Measurements from ENCODE around the gene SNX15.

Gene SNX15

DNA sequence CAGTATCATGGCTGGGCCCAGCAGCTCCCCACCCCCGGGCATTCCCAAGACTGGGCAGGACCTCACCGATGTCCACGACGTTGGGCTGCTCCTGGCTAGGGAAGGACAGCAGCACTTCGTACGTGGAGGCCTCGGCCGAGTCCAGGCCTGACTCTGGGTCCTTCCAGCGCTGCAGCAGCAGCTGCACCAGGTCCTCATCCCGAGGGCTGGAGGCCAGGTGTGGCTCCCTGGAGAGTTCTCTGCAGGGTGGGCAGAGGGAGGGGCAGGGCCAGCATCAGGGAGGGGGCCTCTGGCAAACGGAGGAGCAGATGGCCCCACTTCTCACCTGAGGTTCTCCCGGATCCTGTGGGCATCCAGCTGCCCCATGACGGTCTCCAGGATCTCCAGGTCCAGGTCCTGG lies 30.8 kb downstream of the SNX15 start:
- Histone ChIP-seq H3K27me3 (ENCODE audit: insufficient read depth, low read depth) (no peaks in the 10 kb centered on the region), H3K9ac (no peak overlapping the region), H3K36me3 (ENCODE audit: insufficient read depth) (no peaks in the 10 kb centered on the region), H4K20me1 (ENCODE audit: insufficient read depth) (no peaks in the 10 kb centered on the region), H3K79me2 (ENCODE audit: insufficient read depth, low read depth) (no peaks in the 10 kb centered on the region), H3K4me3 (IDR thresholded peaks at IDR 0.05; ENCODE audit: insufficient read depth, low read depth, low read length) (no peak overlapping the region), H3K4me1 (ENCODE audit: low read depth, poor library complexity, severe bottlenecking) (peaks cover 20% of the 10 kb centered on the region), H3K4me2 (no peak overlapping the region), H2AFZ (ENCODE audit: low read depth) (no peak overlapping the region), H3K27ac (no peak overlapping the region)
- TF ChIP-seq, protein P1, sequence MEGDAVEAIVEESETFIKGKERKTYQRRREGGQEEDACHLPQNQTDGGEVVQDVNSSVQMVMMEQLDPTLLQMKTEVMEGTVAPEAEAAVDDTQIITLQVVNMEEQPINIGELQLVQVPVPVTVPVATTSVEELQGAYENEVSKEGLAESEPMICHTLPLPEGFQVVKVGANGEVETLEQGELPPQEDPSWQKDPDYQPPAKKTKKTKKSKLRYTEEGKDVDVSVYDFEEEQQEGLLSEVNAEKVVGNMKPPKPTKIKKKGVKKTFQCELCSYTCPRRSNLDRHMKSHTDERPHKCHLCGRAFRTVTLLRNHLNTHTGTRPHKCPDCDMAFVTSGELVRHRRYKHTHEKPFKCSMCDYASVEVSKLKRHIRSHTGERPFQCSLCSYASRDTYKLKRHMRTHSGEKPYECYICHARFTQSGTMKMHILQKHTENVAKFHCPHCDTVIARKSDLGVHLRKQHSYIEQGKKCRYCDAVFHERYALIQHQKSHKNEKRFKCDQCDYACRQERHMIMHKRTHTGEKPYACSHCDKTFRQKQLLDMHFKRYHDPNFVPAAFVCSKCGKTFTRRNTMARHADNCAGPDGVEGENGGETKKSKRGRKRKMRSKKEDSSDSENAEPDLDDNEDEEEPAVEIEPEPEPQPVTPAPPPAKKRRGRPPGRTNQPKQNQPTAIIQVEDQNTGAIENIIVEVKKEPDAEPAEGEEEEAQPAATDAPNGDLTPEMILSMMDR (conservative IDR thresholded peaks at IDR 0.05; ENCODE audit: low read depth, low read length) = no peak

DNA sequence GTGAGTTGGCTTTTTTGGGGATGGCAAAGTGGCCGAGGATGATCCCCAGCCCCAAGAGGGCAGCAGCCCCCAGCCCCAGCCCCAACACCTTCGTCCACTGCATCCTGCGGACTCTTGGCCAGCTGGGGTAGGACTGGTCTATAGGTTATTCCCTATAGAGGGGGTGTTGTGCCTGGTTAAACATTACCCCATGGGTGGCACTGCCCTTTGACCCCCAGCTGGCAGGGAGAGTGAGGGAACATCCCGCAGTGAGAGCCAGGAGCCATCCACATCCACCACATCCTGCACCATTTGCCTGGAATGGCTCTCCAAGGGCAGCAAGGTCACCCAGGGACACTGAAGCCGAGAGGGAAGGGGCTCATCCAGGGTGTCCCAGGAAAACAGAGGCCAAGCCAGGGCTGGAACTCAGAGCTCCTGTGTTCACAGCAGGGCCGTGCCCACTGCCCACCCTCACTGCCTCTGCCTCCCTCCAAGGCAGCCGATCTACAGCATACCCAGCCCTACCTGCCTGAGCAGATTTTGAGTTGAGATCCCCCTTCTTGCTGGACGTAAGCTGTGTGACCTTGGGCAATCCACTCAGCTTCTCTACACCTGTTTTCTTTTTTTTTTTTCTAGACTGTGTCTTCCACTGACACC lies 31.3 kb downstream of the SNX15 start, which contains the start of gene NAALADL1:
Gene NAALADL1, minus strand, starts transcription at position 135 of the 636 bp plus-strand sequence. Its CDS starts 32 bp downstream, at position 103.
- H4K20me1 ChIP-seq (ENCODE audit: insufficient read depth) = no peaks in the 10 kb centered on the region
- no peak within 1 kb of the TSS for H2AFZ ChIP-seq (ENCODE audit: low read depth)
- no peaks in the 10 kb centered on the region for H3K79me2 ChIP-seq (ENCODE audit: insufficient read depth, low read depth)
- peaks cover 20% of the 10 kb centered on the region for H3K4me1 ChIP-seq (ENCODE audit: low read depth, poor library complexity, severe bottlenecking)
- no peaks in the 10 kb centered on the region for H3K36me3 ChIP-seq (ENCODE audit: insufficient read depth)
- H3K27me3 ChIP-seq (ENCODE audit: insufficient read depth, low read depth) = no peaks in the 10 kb centered on the region
- H3K4me3 ChIP-seq (IDR thresholded peaks at IDR 0.05; ENCODE audit: insufficient read depth, low read depth, low read length) = no peak within 1 kb of the TSS
- no peak within 1 kb of the TSS for H3K4me2 ChIP-seq
- H3K27ac ChIP-seq = no peak within 1 kb of the TSS
- H3K9ac ChIP-seq = no peak within 1 kb of the TSS
- TF ChIP-seq, protein P1 (conservative IDR thresholded peaks at IDR 0.05; ENCODE audit: low read depth, low read length) = no peak

DNA sequence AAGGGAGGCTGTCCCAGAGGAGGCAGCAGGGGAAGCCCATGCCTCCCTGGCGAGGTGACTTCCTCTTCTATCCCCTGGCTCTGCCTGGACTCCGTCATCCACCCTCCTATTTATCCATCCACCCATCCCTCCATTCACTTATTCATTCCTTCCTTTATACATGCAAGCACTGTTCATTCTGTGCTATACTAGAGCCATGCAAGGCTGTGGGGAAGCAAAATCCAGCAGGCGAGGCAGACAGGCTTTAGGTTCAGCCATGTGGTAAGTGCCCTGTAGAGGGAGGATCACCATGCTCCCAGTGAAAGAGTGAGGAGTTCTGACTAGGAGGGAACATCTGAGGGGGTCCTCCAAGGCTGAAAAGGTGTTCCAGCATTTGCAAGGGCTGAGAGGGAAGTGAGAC lies 32.3 kb downstream of the SNX15 start:
- TF ChIP-seq, protein P1 (conservative IDR thresholded peaks at IDR 0.05; ENCODE audit: low read depth, low read length) = no peak
- H4K20me1 ChIP-seq (ENCODE audit: insufficient read depth) = no peaks in the 10 kb centered on the region
- H3K27ac ChIP-seq = no peak overlapping the region
- H3K4me3 ChIP-seq (IDR thresholded peaks at IDR 0.05; ENCODE audit: insufficient read depth, low read depth, low read length) = no peak overlapping the region
- no peaks in the 10 kb centered on the region for H3K27me3 ChIP-seq (ENCODE audit: insufficient read depth, low read depth)
- H3K79me2 ChIP-seq (ENCODE audit: insufficient read depth, low read depth) = no peaks in the 10 kb centered on the region
- no peak overlapping the region for H3K4me2 ChIP-seq
- H3K4me1 ChIP-seq (ENCODE audit: low read depth, poor library complexity, severe bottlenecking) = peaks cover 20% of the 10 kb centered on the region
- H3K36me3 ChIP-seq (ENCODE audit: insufficient read depth) = no peaks in the 10 kb centered on the region
- no peak overlapping the region for H2AFZ ChIP-seq (ENCODE audit: low read depth)
- H3K9ac ChIP-seq = no peak overlapping the region

DNA sequence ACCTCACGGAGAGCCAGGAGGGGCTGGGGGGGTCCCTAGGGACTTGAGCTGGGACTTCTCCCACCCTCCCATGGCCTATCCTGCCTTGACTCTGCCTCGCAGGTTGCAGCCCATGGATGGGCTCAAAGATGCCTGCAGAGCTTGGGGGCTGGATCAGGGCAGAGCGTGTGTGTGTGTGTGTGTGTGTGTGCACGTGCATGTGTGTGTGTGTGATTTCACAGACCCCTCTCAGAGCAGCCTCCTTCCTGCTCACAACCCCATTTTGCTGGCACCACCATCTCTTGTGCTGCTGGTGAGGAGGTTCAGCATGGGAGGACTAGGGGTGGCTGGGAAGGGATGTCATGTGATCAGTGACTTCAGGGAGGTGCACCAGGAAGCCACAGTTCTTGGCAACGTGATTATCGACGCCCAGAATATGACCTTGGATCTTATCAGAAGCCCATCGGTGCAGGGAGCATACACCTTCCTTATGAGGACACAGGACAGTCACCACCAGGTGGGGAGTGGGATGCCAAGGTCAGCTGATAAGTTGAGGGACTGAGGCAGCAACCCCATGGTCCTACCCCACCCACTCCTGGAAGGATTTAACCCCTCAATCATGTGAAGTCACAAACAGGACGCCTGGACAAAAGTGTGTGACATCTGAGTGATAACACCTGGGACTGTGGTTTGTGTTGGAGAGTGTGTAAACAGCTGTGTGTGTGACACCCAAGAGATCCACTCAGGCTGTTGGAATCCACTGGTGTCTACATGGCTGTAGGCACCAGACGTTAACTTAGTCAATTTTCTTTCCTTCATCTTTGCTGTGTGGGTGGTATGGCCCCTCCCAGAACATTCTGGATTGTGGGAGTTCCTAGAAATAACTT lies 33.0 kb downstream of the SNX15 start:
- no peaks in the 10 kb centered on the region for H3K27me3 ChIP-seq (ENCODE audit: insufficient read depth, low read depth)
- H3K36me3 ChIP-seq (ENCODE audit: insufficient read depth) = no peaks in the 10 kb centered on the region
- H3K27ac ChIP-seq = no peak overlapping the region
- no peak overlapping the region for H3K9ac ChIP-seq
- H3K4me2 ChIP-seq = no peak overlapping the region
- H3K4me1 ChIP-seq (ENCODE audit: low read depth, poor library complexity, severe bottlenecking) = peaks cover 16% of the 10 kb centered on the region
- TF ChIP-seq, protein P1 (conservative IDR thresholded peaks at IDR 0.05; ENCODE audit: low read depth, low read length) = no peak
- H4K20me1 ChIP-seq (ENCODE audit: insufficient read depth) = no peaks in the 10 kb centered on the region
- H3K79me2 ChIP-seq (ENCODE audit: insufficient read depth, low read depth) = no peaks in the 10 kb centered on the region
- no peak overlapping the region for H3K4me3 ChIP-seq (IDR thresholded peaks at IDR 0.05; ENCODE audit: insufficient read depth, low read depth, low read length)
- H2AFZ ChIP-seq (ENCODE audit: low read depth) = no peak overlapping the region

All from KMS-11 (cell line).